ENCODE data around the gene PSMA7.

PSMA7 gene

DNA sequence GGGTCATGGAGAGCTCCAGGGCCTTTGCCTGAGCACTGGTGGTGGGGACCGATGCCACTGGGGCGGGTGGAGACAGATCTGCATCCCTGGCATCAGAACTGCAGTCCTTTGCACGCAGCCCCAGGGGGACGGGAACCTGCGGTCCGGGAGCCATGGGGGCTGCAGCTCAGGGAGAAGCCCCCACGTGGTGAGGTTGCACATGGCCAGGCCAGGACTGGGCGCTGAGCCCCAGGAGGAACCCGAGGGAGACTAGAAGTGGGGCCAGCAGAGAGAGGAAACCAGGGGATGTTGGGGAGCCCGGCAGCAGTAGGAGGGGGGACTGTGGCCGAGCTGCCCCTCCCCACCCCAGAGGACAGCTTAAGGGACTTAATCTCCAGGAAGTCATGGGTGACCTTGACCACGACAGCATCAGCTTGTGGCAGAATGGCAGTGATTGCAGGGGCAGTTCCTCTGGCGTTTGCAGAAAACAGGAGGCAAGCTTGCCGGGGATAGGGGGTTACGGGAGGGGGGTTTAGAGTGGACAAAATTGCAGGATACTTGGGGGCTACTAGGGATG lies 38.9 kb downstream of the PSMA7 start:
- no peak overlapping the region for H3K27ac ChIP-seq (ENCODE audit: poor library complexity, severe bottlenecking)

DNA sequence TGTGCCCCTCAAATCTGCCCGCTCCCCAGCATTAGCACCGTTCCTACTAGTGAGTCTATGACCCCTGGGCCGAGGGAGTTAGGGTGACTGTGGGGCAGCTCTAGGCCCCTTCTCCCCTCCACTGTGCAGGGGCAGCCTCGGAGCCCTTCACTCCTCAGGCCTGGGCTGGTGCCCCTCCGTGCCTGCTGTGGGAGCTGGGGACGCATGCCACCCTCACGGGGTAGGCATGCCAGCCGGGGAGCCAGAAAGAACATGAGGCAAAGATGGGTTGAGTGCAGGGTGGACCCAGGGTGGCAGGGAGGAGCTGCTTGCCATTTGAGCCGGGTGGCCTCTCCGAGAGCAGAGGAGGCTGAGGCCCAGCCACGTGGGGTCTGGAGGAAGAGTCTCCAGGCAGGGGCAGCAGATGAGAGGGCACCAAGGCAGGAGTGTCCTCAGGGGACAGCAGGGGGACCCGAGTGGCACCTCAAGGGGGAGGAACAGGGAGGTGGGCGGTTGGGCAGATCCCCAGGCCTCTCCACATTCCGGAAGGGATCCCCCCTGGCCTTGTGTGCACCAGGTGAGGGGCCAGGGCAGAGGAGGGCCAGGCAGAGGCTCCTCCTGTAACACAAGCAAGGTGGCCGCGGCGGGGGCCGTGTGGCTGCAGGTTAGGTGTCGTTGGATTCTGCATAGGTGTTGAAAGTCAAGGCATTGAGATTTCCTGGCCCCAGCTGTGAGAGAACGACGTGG lies 39.5 kb downstream of the PSMA7 start:
- DNase-seq (ENCODE audit: low spot score) (peak; percentile 83), ATAC-seq (ENCODE audit: low read depth) (no peak)
- Histone ChIP-seq H3K36me3 (ENCODE audit: low read depth) (no peaks in the 10 kb centered on the region), H3K4me1 (ENCODE audit: insufficient read depth, poor library complexity, severe bottlenecking) (no peaks in the 10 kb centered on the region), H3K4me3 (ENCODE audit: severe bottlenecking) (no peak overlapping the region), H3K27me3 (ENCODE audit: insufficient read depth, poor library complexity, severe bottlenecking) (no peaks in the 10 kb centered on the region), H3K9me3 (ENCODE audit: severe bottlenecking) (peaks cover 35% of the 10 kb centered on the region), H3K27ac (ENCODE audit: poor library complexity, severe bottlenecking) (no peak overlapping the region)
- TF ChIP-seq, protein P1, sequence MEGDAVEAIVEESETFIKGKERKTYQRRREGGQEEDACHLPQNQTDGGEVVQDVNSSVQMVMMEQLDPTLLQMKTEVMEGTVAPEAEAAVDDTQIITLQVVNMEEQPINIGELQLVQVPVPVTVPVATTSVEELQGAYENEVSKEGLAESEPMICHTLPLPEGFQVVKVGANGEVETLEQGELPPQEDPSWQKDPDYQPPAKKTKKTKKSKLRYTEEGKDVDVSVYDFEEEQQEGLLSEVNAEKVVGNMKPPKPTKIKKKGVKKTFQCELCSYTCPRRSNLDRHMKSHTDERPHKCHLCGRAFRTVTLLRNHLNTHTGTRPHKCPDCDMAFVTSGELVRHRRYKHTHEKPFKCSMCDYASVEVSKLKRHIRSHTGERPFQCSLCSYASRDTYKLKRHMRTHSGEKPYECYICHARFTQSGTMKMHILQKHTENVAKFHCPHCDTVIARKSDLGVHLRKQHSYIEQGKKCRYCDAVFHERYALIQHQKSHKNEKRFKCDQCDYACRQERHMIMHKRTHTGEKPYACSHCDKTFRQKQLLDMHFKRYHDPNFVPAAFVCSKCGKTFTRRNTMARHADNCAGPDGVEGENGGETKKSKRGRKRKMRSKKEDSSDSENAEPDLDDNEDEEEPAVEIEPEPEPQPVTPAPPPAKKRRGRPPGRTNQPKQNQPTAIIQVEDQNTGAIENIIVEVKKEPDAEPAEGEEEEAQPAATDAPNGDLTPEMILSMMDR (IDR thresholded peaks at IDR 0.05; ENCODE audit: poor library complexity, severe bottlenecking), result no peak

More for the DNA sequence above, 38.9 kb downstream of the PSMA7 start:
- Histone ChIP-seq H3K36me3 (ENCODE audit: low read depth) (no peaks in the 10 kb centered on the region), H3K4me1 (ENCODE audit: insufficient read depth, poor library complexity, severe bottlenecking) (no peaks in the 10 kb centered on the region), H3K27me3 (ENCODE audit: insufficient read depth, poor library complexity, severe bottlenecking) (no peaks in the 10 kb centered on the region), H3K4me3 (ENCODE audit: severe bottlenecking) (no peak overlapping the region), H3K9me3 (ENCODE audit: severe bottlenecking) (peaks cover 41% of the 10 kb centered on the region)
- 0 out of 3 replicates have a peak, but pooled peaks have one; percentile 7 for ATAC-seq (ENCODE audit: low read depth)
- TF ChIP-seq, protein P1 (IDR thresholded peaks at IDR 0.05; ENCODE audit: poor library complexity, severe bottlenecking), result no peak
- DNase-seq (ENCODE audit: low spot score), result peak; percentile 82

DNA sequence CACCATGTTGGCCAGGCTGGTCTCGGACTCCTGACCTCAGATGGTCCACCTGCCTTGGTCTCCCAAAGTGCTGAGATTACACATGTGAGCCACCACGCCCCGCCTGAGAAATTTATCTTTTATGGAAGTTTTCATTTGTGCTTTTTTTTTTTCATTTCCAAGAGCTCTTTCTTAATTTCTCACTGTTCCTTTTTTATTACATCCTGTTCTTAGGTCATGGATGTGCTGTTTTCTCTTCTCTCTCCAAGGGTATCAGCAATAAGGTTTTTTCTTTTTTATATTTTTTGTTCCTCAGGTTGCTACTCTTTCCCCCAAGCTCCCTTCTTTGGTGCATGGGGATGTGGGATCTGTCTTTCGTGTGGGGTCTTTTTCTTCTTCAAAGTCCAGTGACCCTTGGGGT lies 42.1 kb downstream of the PSMA7 start:
- ATAC-seq (ENCODE audit: low read depth) (no peak), DNase-seq (ENCODE audit: low spot score) (no peak)
- TF ChIP-seq, protein P1 (IDR thresholded peaks at IDR 0.05; ENCODE audit: poor library complexity, severe bottlenecking), result no peak
- peaks cover 12% of the 10 kb centered on the region for H3K9me3 ChIP-seq (ENCODE audit: severe bottlenecking)
- no peaks in the 10 kb centered on the region for H3K4me1 ChIP-seq (ENCODE audit: insufficient read depth, poor library complexity, severe bottlenecking)
- H3K27me3 ChIP-seq (ENCODE audit: insufficient read depth, poor library complexity, severe bottlenecking), result no peaks in the 10 kb centered on the region
- no peak overlapping the region for H3K27ac ChIP-seq (ENCODE audit: poor library complexity, severe bottlenecking)
- no peak overlapping the region for H3K4me3 ChIP-seq (ENCODE audit: severe bottlenecking)
- no peaks in the 10 kb centered on the region for H3K36me3 ChIP-seq (ENCODE audit: low read depth)

DNA sequence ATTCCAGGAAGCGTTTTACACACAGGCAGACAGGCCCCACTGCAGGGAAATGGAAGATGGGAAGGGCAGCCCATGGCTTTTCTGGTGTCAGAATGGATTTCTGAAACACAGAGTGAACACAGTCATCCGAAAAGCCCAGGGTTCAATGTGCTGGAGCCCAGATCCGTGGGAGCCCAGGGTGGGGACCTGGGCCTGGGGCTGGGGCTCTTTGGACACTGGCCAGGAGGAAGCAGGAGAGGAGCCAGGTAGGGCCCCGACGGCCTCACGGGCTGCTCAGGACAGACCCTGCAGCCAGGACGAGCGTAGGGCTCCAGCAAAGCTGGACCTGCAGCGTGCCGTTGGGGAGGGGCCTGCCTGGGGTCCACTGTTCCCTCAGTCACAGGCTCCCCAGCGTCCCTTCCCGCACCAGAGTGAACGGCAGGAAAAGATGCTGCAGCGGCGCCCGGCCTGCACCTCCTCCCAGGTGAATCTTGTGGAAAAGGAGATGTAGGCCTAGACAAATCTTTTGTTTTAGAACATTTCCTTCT lies 45.2 kb downstream of the PSMA7 start:
- H3K27me3 ChIP-seq (ENCODE audit: insufficient read depth, poor library complexity, severe bottlenecking), result no peaks in the 10 kb centered on the region
- peaks cover 11% of the 10 kb centered on the region for H3K9me3 ChIP-seq (ENCODE audit: severe bottlenecking)
- H3K36me3 ChIP-seq (ENCODE audit: low read depth), result no peaks in the 10 kb centered on the region
- H3K27ac ChIP-seq (ENCODE audit: poor library complexity, severe bottlenecking), result no peak overlapping the region
- H3K4me1 ChIP-seq (ENCODE audit: insufficient read depth, poor library complexity, severe bottlenecking), result no peaks in the 10 kb centered on the region
- peak; percentile 81 for DNase-seq (ENCODE audit: low spot score)
- TF ChIP-seq, protein P1 (IDR thresholded peaks at IDR 0.05; ENCODE audit: poor library complexity, severe bottlenecking), result no peak
- no peak overlapping the region for H3K4me3 ChIP-seq (ENCODE audit: severe bottlenecking)
- ATAC-seq (ENCODE audit: low read depth), result no peak

Measured in RWPE2 (cell line).